Small intestine (tissue), 7 donors: ENCODE measurements around the gene MAP4K3. TPM values are rescaled to one million over a fixed set of nuclear protein-coding genes. Genes with fewer than 3 reads are reported as not detected.
A peak's percentile ranks its signal among the peaks of the same experiment; 100 is the strongest.

ENCODE experiments used
- DNase-seq, 2 donors: peaks; one replicate each; pipeline versions ENCODE4 v3.0.0 to v3.0.0-alpha.2; 2013
- FAIRE-seq: peaks from 2 replicates; lab custom pipeline; 2012; peaks lifted over from hg19 to GRCh38; lab: Jason Lieb, UNC
- H3K27ac ChIP-seq, 3 donors: one replicate each; pipeline ENCODE4 v1.5.1; 2013; ENCODE audit warnings: low read length in 2 of 3, mild to moderate bottlenecking in 2 of 3, control low read depth in 1 of 3, inconsistent platforms in 1 of 3, low read depth in 1 of 3, moderate library complexity in 1 of 3
- H3K27me3 ChIP-seq, 3 donors: one replicate each; pipeline ENCODE4 v1.6.1; 2013; ENCODE audit warnings: low read length in 3 of 3, inconsistent platforms in 1 of 3; ENCODE audit not compliant: control insufficient read depth in 3 of 3, insufficient read depth in 3 of 3
- H3K36me3 ChIP-seq, 3 donors: one replicate each; pipeline ENCODE4 v1.6.1; 2013; ENCODE audit warnings: low read length in 3 of 3, inconsistent platforms in 1 of 3, low read depth in 1 of 3, mild to moderate bottlenecking in 1 of 3, moderate library complexity in 1 of 3; ENCODE audit not compliant: control insufficient read depth in 3 of 3, insufficient read depth in 2 of 3
- H3K4me1 ChIP-seq, 3 donors: one replicate each; pipeline ENCODE4 v1.6.1; 2013; ENCODE audit warnings: low read length in 2 of 3, inconsistent platforms in 1 of 3, low read depth in 1 of 3, mild to moderate bottlenecking in 1 of 3, moderate library complexity in 1 of 3; ENCODE audit not compliant: control insufficient read depth in 3 of 3, insufficient read depth in 2 of 3
- H3K4me3 ChIP-seq, 3 donors: one replicate each; pipeline ENCODE4 v1.5.1; 2013; ENCODE audit warnings: low read length in 3 of 3, control low read depth in 1 of 3, inconsistent platforms in 1 of 3, low read depth in 1 of 3, mild to moderate bottlenecking in 1 of 3, moderate library complexity in 1 of 3
- H3K9me3 ChIP-seq, 2 donors: one replicate each; pipeline ENCODE4 v1.6.1; 2013; ENCODE audit warnings: low read depth in 1 of 2, low read length in 1 of 2; ENCODE audit not compliant: control insufficient read depth in 2 of 2, insufficient read depth in 1 of 2
- WGBS, 3 donors: extraction: QIAGEN DNeasy Blood & Tissue Kit; methylation state at CpG; one replicate each; pipeline ENCODE4 v1.1.7; 2013; 5-methylcytosine and 5-hydroxymethylcytosine counted together
- polyA plus RNA-seq, 4 donors: library from polyadenylated mRNA; stranded (reverse) in 3 of 4; unstranded in 1 of 4; fragments of 200-250 nt in 3 of 4; fragments of 120-200 nt in 1 of 4; gene quantifications; one replicate each; pipeline versions ENCODE4 v1.2.1 to v1.2.3, GENCODE V29; 2013
- donor health status: healthy with polysubstance abuse.
- donor health status: control.
- donor health status: control.
- donor health status: Bipolar disorder and iron deficiency.
- donor health status: healthy.

MAP4K3 gene
- polyA plus RNA-seq, 4 donors, result 9.5 to 29.9 (median 13.9) TPM

GRCh38 chr2:39479053-39479670, 42.1 kb upstream of the MAP4K3 start:
- H3K4me1 ChIP-seq, result no peaks in the 10 kb centered on the region
- H3K27ac ChIP-seq, result no peak overlapping the region
- H3K27me3 ChIP-seq, result no peaks in the 10 kb centered on the region
- H3K4me3 ChIP-seq, result no peak overlapping the region
- DNase-seq (no peak), FAIRE-seq (no peak)
- peaks cover 0 to 3% of the 10 kb centered on the region in 2 donors for H3K9me3 ChIP-seq
- H3K36me3 ChIP-seq, result peaks cover 0 to 5% (median 0%) of the 10 kb centered on the region in 3 donors

DNA sequence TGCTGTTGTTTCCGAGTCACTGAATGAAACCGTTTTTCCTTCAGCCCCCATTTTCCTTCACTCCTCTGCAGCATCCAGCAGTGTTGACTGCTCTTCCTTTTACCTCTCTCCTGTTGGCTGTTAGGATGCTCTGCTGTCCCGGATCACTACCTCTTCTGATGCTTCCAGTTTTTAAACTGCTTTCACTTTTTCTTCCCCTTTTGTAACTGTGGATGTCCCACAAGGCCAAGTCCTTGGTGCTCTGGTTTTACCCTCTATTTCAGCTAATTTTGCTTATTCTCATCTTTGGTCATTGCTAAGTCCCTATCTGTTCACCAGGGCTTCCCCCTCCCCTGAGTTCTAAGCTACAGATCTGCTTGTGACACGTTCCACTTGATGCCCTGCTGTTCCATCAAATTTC, 39.4 kb upstream of the MAP4K3 start:
- H3K36me3 ChIP-seq, result peaks cover 0 to 5% (median 4%) of the 10 kb centered on the region in 3 donors
- no peak overlapping the region for H3K4me3 ChIP-seq
- WGBS, 3 donors, result 80 to 91% (median 89%) methylated on average over 4 of the region's 4 CpGs
- H3K27me3 ChIP-seq, result no peaks in the 10 kb centered on the region
- H3K9me3 ChIP-seq, result peaks cover 0 to 3% of the 10 kb centered on the region in 2 donors
- DNase-seq, result no peak
- no peak for FAIRE-seq
- no peaks in the 10 kb centered on the region for H3K4me1 ChIP-seq
- no peak overlapping the region for H3K27ac ChIP-seq

DNA sequence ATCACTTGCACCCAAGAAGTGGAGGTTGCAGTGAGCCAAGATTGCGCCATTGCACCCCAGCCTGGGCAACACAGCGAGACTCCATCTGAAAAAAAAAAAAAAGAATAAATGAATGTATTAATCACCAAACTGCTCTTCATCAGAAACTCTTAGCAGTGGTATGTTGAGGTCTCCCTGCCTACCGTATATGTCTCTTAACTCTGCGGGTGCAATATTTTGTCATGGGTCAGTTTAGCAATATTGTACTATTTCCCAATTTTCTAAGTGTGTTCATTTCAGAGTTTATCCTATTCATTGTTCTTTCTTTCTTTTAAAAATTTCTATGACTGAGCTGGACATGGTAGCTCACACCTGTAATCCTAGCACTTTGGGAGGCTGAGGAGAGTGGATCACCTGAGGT, 37.9 kb upstream of the MAP4K3 start:
- Histone ChIP-seq H3K4me3 (no peak overlapping the region), H3K36me3 (peaks cover 0 to 5% (median 4%) of the 10 kb centered on the region in 3 donors), H3K27ac (no peak overlapping the region), H3K4me1 (no peaks in the 10 kb centered on the region), H3K9me3 (peaks cover 0 to 3% of the 10 kb centered on the region in 2 donors), H3K27me3 (no peaks in the 10 kb centered on the region)
- FAIRE-seq (no peak), DNase-seq (no peak)
- WGBS, 3 donors, result 94 to 98% (median 98%) methylated on average over 4 of the region's 4 CpGs

DNA sequence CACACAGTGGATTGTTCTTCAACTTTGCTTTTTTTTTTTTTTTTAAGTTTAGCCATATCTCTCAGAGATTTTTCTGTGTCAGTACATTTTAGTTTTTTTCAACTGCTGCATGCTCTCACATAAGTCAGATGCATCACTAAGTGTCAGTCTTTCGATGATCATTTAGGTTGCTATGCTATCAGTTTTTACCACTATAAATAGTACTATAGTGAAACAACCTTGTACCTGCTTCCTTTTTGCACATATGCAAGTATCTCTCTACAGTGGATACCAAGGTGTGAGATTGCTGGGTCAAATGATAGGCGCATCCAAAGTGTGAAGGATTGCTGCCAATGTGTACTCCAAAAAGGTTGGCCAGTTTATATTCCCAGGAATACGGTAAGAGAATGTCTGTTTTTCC, 33.5 kb upstream of the MAP4K3 start:
- Histone ChIP-seq H3K9me3 (no peaks in the 10 kb centered on the region), H3K4me3 (no peak overlapping the region), H3K27me3 (no peaks in the 10 kb centered on the region), H3K27ac (no peak overlapping the region), H3K36me3 (peaks cover 0 to 4% (median 0%) of the 10 kb centered on the region in 3 donors), H3K4me1 (peaks cover 7 to 12% (median 7%) of the 10 kb centered on the region in 3 donors)
- 91 to 95% (median 95%) methylated on average over 3 of the region's 3 CpGs for WGBS, 3 donors
- DNase-seq (no peak), FAIRE-seq (no peak)

GRCh38 chr2:39469807-39470206, 32.7 kb upstream of the MAP4K3 start:
- Histone ChIP-seq H3K27ac (peak overlapping the region in 1 of 3 donors; percentile 36), H3K27me3 (no peaks in the 10 kb centered on the region), H3K4me1 (peaks cover 7 to 12% (median 8%) of the 10 kb centered on the region in 3 donors), H3K9me3 (no peaks in the 10 kb centered on the region), H3K36me3 (peaks cover 0 to 4% (median 0%) of the 10 kb centered on the region in 3 donors), H3K4me3 (no peak overlapping the region)
- DNase-seq (peak; percentile 52 to 65), FAIRE-seq (no peak)
- WGBS, 3 donors, result 19 to 34% (median 30%) methylated on average over 3 of the region's 3 CpGs

- Histone ChIP-seq H3K36me3 (peaks cover 0 to 3% (median 0%) of the 10 kb centered on the region in 3 donors), H3K27ac (peak overlapping the region in 2 of 3 donors; percentile 1 to 30), H3K9me3 (no peaks in the 10 kb centered on the region), H3K4me3 (no peak overlapping the region), H3K4me1 (peaks cover 7 to 12% (median 8%) of the 10 kb centered on the region in 3 donors), H3K27me3 (no peaks in the 10 kb centered on the region)
- FAIRE-seq (no peak), DNase-seq (no peak)
- 82 to 98% (median 91%) methylated on average over 4 of the region's 4 CpGs for WGBS, 3 donors
Observed at GRCh38 chr2:39468579-39469451, 31.7 kb upstream of the MAP4K3 start.

DNA sequence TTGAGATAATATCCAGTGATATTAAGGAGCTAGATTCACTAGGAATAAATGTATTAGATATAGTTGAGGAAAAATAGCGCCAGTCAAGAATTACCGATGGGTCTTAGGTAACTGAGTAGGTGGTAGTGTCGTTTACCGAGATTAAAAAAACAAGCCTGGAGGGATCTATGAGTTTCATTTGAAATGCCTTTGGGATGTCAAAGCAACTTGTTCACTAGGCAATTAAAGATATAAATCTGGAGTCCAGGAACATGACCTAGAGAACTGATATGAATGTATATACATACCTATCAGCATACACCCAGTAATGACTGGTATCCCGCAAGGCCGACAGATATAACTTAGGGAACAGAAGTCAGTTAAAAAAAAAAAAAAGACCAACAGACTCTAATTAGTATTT, 29.2 kb upstream of the MAP4K3 start:
- H3K9me3 ChIP-seq, result no peaks in the 10 kb centered on the region
- H3K4me3 ChIP-seq, result no peak overlapping the region
- no peaks in the 10 kb centered on the region for H3K27me3 ChIP-seq
- WGBS, 3 donors, result 81 to 94% (median 83%) methylated on average over 6 of the region's 6 CpGs
- FAIRE-seq (no peak), DNase-seq (peak in 1 of 2 donors; percentile 53)
- H3K36me3 ChIP-seq, result no peaks in the 10 kb centered on the region
- H3K27ac ChIP-seq, result no peak overlapping the region
- peaks cover 7 to 12% (median 8%) of the 10 kb centered on the region in 3 donors for H3K4me1 ChIP-seq

- DNase-seq (no peak), FAIRE-seq (no peak)
- H3K27me3 ChIP-seq, result no peaks in the 10 kb centered on the region
- H3K4me3 ChIP-seq, result no peak overlapping the region
- WGBS, 3 donors, result 39 to 96% (median 55%) methylated on average over 1 of the region's 1 CpG
- H3K9me3 ChIP-seq, result no peaks in the 10 kb centered on the region
- no peak overlapping the region for H3K27ac ChIP-seq
- peaks cover 7 to 12% (median 8%) of the 10 kb centered on the region in 3 donors for H3K4me1 ChIP-seq
- H3K36me3 ChIP-seq, result no peaks in the 10 kb centered on the region
Observed at GRCh38 chr2:39464864-39465263, 27.8 kb upstream of the MAP4K3 start.
